NCI-H2227 (cell line): ENCODE measurements around the gene EPG5.
"Not testable (repeated sequence)": the region's sequence is repeated elsewhere in the genome, so short reads cannot be mapped to it uniquely, and the experiment has no call there.

Experiments
- DNase-seq: peaks from one replicate; lab custom pipeline; 2025; ENCODE audit not compliant: unreplicated experiment; lab: John Stamatoyannopoulos, UW

EPG5 gene

GRCh38 chr18:45870419-45870818 lies 96.7 kb downstream of the EPG5 start:
- DNase-seq, result no peak

- no peak for DNase-seq
Observed at GRCh38 chr18:45865466-45865865, 101.7 kb downstream of the EPG5 start.

DNA sequence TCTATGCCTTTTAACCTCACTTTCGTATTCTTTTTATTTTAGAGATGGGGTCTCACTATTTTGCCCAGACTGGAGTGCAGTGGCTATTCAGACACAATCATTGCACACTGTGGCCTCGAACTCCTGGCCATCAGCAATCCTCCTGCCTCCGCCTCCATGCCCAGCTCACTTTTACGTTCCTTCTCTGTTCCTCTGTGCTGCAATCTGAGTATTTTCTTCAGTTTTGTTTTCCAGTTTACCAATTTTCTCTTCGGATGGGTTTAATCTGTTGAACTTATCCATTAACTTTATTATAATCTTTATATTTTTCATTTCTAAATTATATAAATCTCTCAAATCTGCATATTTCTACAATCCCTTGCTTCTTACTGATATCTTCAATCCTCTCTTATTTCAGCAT lies 103.0 kb downstream of the EPG5 start:
- no peak for DNase-seq

GRCh38 chr18:45863469-45863868 lies 103.7 kb downstream of the EPG5 start:
- no peak for DNase-seq

- no peak for DNase-seq
Observed at GRCh38 chr18:45861926-45862325, 105.2 kb downstream of the EPG5 start.

GRCh38 chr18:45860971-45861370 lies 106.2 kb downstream of the EPG5 start:
- no peak for DNase-seq

DNA sequence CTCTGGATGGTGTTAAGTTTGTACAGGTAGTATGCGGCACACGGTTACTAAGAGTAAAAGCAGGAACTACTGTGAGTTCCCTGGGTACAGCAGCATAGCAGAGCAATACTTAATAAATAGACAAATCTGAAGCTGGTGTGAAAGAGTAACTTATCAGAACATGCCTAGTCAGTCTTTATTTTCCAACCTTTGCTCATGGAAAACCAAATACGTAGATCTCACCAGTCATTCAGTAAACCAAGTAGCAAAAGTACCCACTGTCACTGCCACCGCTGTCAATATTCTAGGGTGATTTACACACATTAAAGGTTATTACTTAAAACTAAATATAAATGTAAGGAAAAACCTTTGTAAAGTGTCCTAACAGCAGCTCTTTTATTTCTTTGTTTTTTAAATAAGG lies 106.6 kb downstream of the EPG5 start:
- no peak for DNase-seq

GRCh38 chr18:45859334-45859733 lies 107.8 kb downstream of the EPG5 start:
- DNase-seq, result no peak

- DNase-seq, result no peak
Observed at GRCh38 chr18:45856531-45856930, 110.6 kb downstream of the EPG5 start.

- DNase-seq, result no peak
Observed at GRCh38 chr18:45854036-45854586, 113.0 kb downstream of the EPG5 start.

DNA sequence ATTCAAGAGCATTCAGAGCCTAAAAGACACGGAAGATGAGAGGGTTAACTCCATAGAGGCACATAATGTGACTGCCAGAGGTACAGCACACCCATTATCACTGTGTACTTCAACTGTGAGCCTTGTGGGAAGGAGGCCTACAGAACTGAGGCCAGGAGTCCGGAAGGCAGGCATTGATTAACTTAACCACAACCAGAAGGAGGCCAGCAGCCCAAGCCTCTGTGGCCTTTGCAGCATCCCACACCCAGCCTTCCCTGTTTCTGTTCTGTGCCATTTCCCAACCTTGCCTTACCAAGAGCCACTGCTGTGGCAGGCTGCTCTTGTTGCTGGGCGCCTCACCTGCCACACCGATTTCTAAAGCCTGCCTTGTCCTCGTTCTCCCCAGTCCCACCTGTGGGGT lies 114.5 kb downstream of the EPG5 start:
- DNase-seq, result no peak

DNA sequence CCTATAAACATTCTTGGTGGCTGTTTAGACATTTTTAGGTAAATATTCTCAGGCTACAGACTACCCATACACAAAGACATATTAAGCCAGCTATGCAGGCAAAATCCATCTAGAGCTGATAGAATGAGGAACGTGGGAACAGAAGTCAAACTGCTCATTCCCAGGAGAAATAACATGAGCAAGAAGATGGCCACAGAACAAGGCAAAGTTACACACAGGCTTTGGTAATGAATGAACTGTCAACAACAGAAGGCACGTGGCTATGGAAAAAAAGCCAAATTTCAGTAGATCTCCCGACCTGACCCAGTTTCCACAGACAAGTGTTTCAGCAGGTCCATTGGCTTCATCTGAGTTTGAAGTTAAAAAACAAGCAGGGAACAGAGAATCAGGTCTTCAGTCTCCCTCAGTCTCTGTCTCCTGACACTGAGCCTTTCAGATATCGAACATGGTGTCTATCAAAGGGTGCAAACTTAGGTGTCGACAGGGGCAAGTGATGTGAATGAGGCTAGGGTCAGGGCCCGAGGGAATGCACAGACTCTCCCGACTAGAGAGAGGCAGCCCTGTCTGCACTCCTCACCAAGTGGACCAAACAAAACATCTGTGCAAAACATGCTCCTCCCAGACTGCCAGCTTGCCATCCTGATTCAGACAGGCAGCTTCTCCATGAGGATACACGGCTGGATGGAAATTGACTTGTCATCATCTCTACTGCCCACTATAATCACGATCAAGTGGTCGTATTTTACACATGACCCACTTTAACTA lies 115.8 kb downstream of the EPG5 start:
- DNase-seq, result no peak

GRCh38 chr18:45850021-45850420 lies 117.1 kb downstream of the EPG5 start:
- DNase-seq, result no peak

DNA sequence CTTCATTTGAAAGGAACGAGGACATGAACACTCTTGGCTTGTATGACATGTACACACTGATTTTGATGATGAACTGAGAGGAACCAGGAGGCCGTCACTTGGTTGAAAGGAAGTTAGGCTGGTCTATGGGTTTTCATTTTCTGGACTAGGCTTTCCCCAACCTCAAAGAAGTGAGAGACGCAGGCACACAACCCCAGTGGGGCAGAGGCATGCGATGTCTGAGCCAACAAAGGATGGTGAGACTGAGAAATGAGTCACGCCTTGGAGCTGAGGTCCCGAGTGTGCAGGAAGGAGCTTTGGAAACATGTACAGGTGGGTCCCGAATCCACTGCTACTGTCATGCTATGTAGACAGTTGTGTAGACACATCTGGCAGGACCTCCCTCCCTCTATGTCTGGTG lies 117.6 kb downstream of the EPG5 start:
- no peak for DNase-seq

DNA sequence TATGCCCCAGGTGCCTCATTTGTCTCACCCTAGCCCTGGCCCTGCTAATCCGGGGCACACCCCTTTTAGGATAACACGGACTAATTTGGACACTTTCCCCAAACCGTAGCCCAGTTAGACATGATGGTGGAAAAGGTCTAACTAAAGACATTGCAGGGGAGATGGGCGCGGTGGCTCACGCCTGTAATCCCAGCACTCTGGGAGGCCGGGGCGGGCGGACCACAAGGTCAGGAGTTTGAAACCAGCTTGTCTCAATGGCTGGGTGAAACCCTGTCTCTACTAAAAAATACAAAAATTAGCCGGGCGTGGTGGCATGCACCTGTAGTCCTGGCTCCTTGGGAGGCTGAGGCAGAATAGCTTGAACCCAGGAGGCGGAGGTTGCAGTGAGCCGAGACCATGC lies 118.5 kb downstream of the EPG5 start:
- not testable (repeated sequence) for DNase-seq

GRCh38 chr18:45847119-45847518 lies 120.0 kb downstream of the EPG5 start:
- no peak for DNase-seq

GRCh38 chr18:45845410-45845809 lies 121.7 kb downstream of the EPG5 start:
- no peak for DNase-seq

DNA sequence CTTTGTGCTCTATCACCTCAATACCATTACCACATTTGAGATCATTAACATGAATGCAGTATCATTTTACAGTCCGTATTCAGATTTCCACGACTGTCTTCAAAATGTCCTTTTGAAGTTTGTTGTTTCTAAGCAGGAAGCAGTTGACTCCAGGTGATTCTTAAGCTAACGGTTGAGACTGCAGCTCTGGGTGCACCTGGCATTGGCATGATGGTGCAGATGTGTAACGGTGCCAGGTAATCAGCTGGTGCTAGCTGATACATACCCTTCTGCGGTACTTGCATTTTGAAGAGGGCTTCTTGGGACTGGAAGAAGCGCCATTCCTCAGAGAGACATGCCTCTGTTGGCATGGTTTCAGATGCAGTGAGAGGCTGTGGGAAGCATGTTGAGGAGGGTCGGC lies 122.2 kb downstream of the EPG5 start:
- DNase-seq, result no peak

GRCh38 chr18:45843019-45843418 lies 124.1 kb downstream of the EPG5 start:
- DNase-seq, result no peak

- DNase-seq, result no peak
Observed at GRCh38 chr18:45841765-45842442, 125.2 kb downstream of the EPG5 start.

DNA sequence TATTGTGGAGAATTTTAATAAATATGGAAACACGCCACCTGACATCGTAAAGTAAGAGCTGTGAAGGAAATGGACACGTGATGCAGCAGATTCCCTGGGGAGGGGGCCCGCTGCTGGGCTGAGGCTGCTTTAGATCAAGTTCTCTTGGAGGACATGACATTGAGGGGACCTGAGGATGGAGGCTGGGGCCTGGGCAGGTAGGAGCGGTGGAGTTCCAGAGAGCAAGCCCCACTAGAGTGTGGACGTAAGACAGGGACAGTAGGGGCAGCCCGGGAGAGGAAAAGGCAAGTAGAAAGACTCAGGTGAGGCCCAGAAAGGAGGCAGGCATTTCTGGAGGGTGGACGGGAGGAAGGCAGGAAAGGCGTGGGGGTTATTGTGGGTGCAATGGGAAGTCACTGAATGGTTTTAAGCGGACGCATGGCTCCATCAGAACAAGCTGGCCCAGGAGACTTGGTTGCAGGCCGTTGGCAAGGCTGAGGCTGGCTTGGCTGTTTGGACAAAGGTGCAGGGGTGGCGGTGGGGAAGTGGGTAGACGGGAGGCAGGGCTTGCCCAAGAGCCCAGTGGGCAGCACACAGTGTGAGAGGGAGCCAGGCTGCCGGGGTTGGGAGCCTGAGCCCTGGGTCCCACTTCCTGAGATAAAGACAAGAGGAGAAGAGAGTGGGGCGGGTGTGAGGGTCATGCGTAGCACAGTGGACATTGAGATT lies 125.9 kb downstream of the EPG5 start:
- no peak for DNase-seq
